Stimulated activated CD8-positive, alpha-beta memory T cell treated with anti-CD3 and anti-CD28 coated beads, Interleukin-12 subunit alpha, Interleukin-12 subunit beta, amount 100 ng/mL, for 24 hours (primary cell): ENCODE data around the gene ACKR3.

Experiments used
- DNase-seq: peaks from one replicate; pipeline ENCODE4 v3.0.0-alpha.2; 2020; ENCODE audit errors: extremely low read depth

ACKR3 gene

GRCh38 chr2:236568922-236569572 lies 578 bp upstream of the ACKR3 start:
- DNase-seq: no peak

- no peak for DNase-seq
These were observed 650 bp downstream of the ACKR3 start for GRCh38 chr2:236570081-236570868.

- DNase-seq: no peak
These were observed 1.5 kb downstream of the ACKR3 start for GRCh38 chr2:236571145-236571544.

- DNase-seq: no peak
These were observed 2.9 kb downstream of the ACKR3 start for GRCh38 chr2:236572482-236572881.

GRCh38 chr2:236573066-236573929 lies 3.7 kb downstream of the ACKR3 start:
- DNase-seq: no peak

GRCh38 chr2:236574000-236574399 lies 4.4 kb downstream of the ACKR3 start:
- no peak for DNase-seq

GRCh38 chr2:236574424-236575145 lies 5.0 kb downstream of the ACKR3 start:
- no peak for DNase-seq

- DNase-seq: no peak
These were observed 5.9 kb downstream of the ACKR3 start for GRCh38 chr2:236575510-236575909.

GRCh38 chr2:236576087-236576486 lies 6.5 kb downstream of the ACKR3 start:
- DNase-seq: no peak

GRCh38 chr2:236576953-236577352 lies 7.3 kb downstream of the ACKR3 start:
- DNase-seq: no peak

GRCh38 chr2:236577481-236578410 lies 8.1 kb downstream of the ACKR3 start:
- DNase-seq: no peak

GRCh38 chr2:236578411-236578846 lies 8.8 kb downstream of the ACKR3 start:
- no peak for DNase-seq

GRCh38 chr2:236579048-236579745 lies 9.6 kb downstream of the ACKR3 start:
- no peak for DNase-seq

- DNase-seq: no peak
These were observed 10.2 kb downstream of the ACKR3 start for GRCh38 chr2:236579746-236580315.

GRCh38 chr2:236580746-236581355 lies 11.2 kb downstream of the ACKR3 start:
- no peak for DNase-seq

GRCh38 chr2:236581546-236581945 lies 11.9 kb downstream of the ACKR3 start:
- DNase-seq: no peak

- no peak for DNase-seq
These were observed 13.3 kb downstream of the ACKR3 start for GRCh38 chr2:236582968-236583367.

GRCh38 chr2:236583621-236584203 lies 14.1 kb downstream of the ACKR3 start:
- no peak for DNase-seq
